ENCODE data around the gene CD82. TPM values are rescaled to one million over a fixed set of nuclear protein-coding genes. Genes with fewer than 3 reads are reported as not detected.

Gene CD82
- polyA plus RNA-seq, 1 donor from 2014 or later = 0.84 TPM

- no peaks in the 10 kb centered on the region for H3K9me3 ChIP-seq (ENCODE audit: low read length)
- H3F3A ChIP-seq (ENCODE audit: insufficient read depth, low read length, poor library complexity, severe bottlenecking) = no peaks in the 10 kb centered on the region
Measured at GRCh38 chr11:44528581-44528980, 36.9 kb upstream of the CD82 start.

DNA sequence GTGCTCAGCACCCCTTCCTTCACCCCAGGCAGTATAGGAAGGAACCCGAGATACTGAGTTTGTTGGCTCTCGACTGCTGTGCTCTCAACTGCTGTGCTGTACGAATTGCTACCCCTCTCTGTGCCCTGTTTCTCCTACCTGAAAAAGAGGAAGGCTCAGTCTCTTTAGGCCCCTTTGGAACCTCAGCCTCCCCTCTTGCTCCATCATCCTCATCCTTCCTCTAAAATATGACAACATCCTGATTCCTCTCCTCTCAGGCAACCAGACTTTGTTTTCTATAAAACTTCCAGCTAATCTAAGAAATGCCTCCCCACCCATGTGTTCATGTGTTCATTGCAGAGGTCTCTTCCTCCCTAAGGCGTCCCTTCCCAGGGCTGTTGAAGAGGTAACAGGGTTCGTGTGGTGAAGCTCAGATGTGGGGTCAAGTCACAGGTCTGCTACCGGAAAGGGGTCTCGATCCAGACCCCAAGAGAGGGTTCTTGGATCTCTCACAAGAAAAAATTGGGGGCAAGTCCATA, 35.5 kb upstream of the CD82 start:
- Histone ChIP-seq H3K9me3 (ENCODE audit: low read length) (no peaks in the 10 kb centered on the region), H3K9ac (ENCODE audit: low read length) (no peak overlapping the region), H3K4me2 (ENCODE audit: low read length) (no peak overlapping the region), H3K27ac (ENCODE audit: low read length) (no peak overlapping the region), H3K9me2 (ENCODE audit: insufficient read depth, low read length) (no peaks in the 10 kb centered on the region), H4K20me1 (ENCODE audit: insufficient read depth) (no peaks in the 10 kb centered on the region), H3K4me3 (ENCODE audit: low read length) (no peak overlapping the region), H3K36me3 (ENCODE audit: insufficient read depth, low read length) (no peaks in the 10 kb centered on the region), H3K79me2 (replicated peaks; ENCODE audit: insufficient read depth, low read length) (no peaks in the 10 kb centered on the region), H3F3A (ENCODE audit: insufficient read depth, low read length, poor library complexity, severe bottlenecking) (no peaks in the 10 kb centered on the region), H2AFZ (ENCODE audit: low read depth, low read length) (no peak overlapping the region), H3K27me3 (ENCODE audit: insufficient read depth, low read depth, low read length) (no peaks in the 10 kb centered on the region)
- TF ChIP-seq EP300 (conservative IDR thresholded peaks at IDR 0.05; ENCODE audit: poor library complexity, severe bottlenecking) (no peak), EZH2 (IDR thresholded peaks at IDR 0.05; ENCODE audit: borderline replicate concordance, insufficient read depth, low read length, poor library complexity, severe bottlenecking) (no peak), REST (IDR thresholded peaks at IDR 0.05; ENCODE audit: borderline replicate concordance) (no peak), MXI1 (conservative IDR thresholded peaks at IDR 0.05; ENCODE audit: poor library complexity, severe bottlenecking) (no peak), POLR2AphosphoS5 (IDR thresholded peaks at IDR 0.05) (no peak), SMC3 (conservative IDR thresholded peaks at IDR 0.05; ENCODE audit: poor library complexity) (no peak)
- TF ChIP-seq, protein P1, sequence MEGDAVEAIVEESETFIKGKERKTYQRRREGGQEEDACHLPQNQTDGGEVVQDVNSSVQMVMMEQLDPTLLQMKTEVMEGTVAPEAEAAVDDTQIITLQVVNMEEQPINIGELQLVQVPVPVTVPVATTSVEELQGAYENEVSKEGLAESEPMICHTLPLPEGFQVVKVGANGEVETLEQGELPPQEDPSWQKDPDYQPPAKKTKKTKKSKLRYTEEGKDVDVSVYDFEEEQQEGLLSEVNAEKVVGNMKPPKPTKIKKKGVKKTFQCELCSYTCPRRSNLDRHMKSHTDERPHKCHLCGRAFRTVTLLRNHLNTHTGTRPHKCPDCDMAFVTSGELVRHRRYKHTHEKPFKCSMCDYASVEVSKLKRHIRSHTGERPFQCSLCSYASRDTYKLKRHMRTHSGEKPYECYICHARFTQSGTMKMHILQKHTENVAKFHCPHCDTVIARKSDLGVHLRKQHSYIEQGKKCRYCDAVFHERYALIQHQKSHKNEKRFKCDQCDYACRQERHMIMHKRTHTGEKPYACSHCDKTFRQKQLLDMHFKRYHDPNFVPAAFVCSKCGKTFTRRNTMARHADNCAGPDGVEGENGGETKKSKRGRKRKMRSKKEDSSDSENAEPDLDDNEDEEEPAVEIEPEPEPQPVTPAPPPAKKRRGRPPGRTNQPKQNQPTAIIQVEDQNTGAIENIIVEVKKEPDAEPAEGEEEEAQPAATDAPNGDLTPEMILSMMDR (IDR thresholded peaks at IDR 0.05; ENCODE audit: poor library complexity, severe bottlenecking) = no peak

More at GRCh38 chr11:44528581-44528980, 36.9 kb upstream of the CD82 start:
- Histone ChIP-seq H3K4me2 (ENCODE audit: low read length) (no peak overlapping the region), H3K9ac (ENCODE audit: low read length) (no peak overlapping the region), H3K36me3 (ENCODE audit: insufficient read depth, low read length) (no peaks in the 10 kb centered on the region), H3K27me3 (ENCODE audit: insufficient read depth, low read depth, low read length) (no peaks in the 10 kb centered on the region), H2AFZ (ENCODE audit: low read depth, low read length) (no peak overlapping the region), H3K9me2 (ENCODE audit: insufficient read depth, low read length) (no peaks in the 10 kb centered on the region), H3K27ac (ENCODE audit: low read length) (no peak overlapping the region), H3K4me3 (ENCODE audit: low read length) (no peak overlapping the region), H3K79me2 (replicated peaks; ENCODE audit: insufficient read depth, low read length) (no peaks in the 10 kb centered on the region), H4K20me1 (ENCODE audit: insufficient read depth) (no peaks in the 10 kb centered on the region)
- TF ChIP-seq, protein P1 (IDR thresholded peaks at IDR 0.05; ENCODE audit: poor library complexity, severe bottlenecking) = no peak
- no peak for TF ChIP-seq TAF1 (IDR thresholded peaks at IDR 0.05; ENCODE audit: low read depth)
- no peak for TF ChIP-seq RAD21 (conservative IDR thresholded peaks at IDR 0.05)
- no peak for TF ChIP-seq EP300 (conservative IDR thresholded peaks at IDR 0.05; ENCODE audit: poor library complexity, severe bottlenecking)
- TF ChIP-seq POLR2AphosphoS5 (IDR thresholded peaks at IDR 0.05) = no peak
- no peak for TF ChIP-seq EZH2 (IDR thresholded peaks at IDR 0.05; ENCODE audit: borderline replicate concordance, insufficient read depth, low read length, poor library complexity, severe bottlenecking)
- no peak for TF ChIP-seq MXI1 (conservative IDR thresholded peaks at IDR 0.05; ENCODE audit: poor library complexity, severe bottlenecking)
- no peak for TF ChIP-seq REST (IDR thresholded peaks at IDR 0.05; ENCODE audit: borderline replicate concordance)
- TF ChIP-seq SMC3 (conservative IDR thresholded peaks at IDR 0.05; ENCODE audit: poor library complexity) = no peak

Measured in neural cell (in vitro differentiated cells).